NOMO-1 treated with dmso at 0.1 percent for 144 hours (cell line): ENCODE measurements around the gene YIF1B.
"Not testable (repeated sequence)": the region's sequence is repeated elsewhere in the genome, so short reads cannot be mapped to it uniquely, and the experiment has no call there.

ENCODE experiments used
- DNase-seq: peaks from one replicate; lab custom pipeline; 2025; ENCODE audit not compliant: unreplicated experiment; lab: John Stamatoyannopoulos, UW

The YIF1B gene

DNA sequence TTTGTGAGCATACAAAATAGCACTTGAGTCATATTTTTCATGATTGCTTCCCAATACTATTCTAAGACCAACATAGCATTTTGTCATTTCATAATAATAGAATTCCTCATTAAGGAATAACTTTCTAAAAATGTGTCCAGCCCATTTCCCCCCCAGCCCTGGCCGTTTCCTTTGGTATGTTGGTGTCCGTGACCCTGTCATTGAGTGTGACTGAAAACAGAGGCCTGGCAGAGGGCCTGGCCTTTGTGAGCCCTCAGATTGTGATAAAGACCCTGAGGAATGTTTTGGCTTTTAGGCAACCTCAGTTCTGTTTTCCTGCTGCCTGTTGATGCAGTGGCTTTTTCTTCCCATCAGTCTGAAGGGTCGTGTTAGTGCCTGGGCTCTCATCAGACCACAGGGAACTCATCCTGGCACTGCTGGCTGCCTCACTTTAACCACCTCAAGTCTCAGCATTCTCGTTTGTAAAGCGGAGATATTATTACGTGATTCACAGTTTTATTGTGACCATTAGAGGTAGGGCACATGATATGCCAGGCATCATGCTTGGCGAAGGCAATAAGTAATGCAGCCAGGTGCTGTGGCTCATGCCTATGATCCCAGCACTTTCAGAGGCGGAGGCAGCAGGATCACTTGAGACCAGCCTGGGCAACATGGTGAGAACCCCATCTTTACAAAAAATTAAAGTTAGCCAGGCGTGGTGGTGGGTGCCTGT, 37.6 kb downstream of the YIF1B start:
- no peak for DNase-seq

DNA sequence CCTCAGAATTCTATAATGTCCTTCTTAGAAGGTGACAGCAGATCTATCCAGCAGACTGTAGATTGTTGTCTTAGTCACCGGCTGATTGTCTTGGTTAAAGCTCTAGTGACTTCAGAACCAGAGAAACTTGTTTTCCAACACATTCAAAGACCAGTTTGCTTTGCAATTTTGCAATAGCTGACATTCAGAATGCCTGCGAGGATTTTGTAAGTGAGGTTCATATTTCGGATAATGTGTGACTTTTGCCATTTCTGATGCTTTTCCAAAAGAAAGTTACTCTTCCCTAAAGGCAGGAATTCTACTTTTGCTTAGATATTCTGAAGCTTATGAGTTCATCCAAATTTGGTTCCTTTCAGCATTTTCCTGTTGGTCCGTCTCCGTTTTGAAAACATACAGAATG, 38.2 kb downstream of the YIF1B start:
- no peak for DNase-seq

- DNase-seq, result no peak
Observed at GRCh38 chr19:38276942-38277517, 38.7 kb downstream of the YIF1B start.

DNA sequence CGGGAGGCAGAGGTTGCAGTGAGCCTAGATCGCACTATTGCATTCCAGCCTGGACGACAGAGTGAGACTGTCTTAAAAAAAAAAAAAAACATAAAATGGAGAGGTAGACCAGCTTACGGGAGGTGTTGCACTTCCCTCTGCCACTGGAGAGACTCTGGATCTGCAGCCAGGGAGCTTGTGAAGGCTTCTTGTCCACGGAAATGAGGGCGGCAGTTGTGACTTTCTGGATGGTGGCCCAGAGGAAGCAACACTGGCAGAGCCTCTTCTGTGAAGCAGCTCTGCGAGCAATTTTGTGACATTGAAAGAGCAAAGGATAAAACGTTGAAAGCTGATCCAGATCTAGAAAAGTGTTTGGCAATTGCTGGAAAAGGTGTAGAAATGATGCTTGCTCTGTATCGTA, 41.0 kb downstream of the YIF1B start:
- no peak for DNase-seq

DNA sequence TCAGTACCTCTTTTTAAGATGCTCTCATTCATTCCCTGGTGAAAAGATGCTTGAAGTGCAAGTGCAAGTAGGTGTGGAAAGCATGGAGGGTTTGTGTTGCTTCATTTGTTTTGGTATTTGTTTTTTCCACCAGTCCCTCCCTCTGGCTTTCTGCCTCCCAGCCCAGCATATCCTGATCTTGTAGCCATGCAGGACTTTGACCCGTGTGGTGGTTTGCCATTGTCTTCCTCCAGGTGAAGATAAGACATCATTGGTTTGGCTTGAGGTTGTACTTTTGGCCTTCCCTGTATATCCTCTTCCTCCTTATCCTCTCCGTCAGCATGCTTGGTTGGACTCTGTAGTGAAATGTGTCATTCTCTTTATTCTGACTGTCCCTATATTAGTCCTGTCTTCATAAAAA, 42.2 kb downstream of the YIF1B start:
- no peak for DNase-seq

DNA sequence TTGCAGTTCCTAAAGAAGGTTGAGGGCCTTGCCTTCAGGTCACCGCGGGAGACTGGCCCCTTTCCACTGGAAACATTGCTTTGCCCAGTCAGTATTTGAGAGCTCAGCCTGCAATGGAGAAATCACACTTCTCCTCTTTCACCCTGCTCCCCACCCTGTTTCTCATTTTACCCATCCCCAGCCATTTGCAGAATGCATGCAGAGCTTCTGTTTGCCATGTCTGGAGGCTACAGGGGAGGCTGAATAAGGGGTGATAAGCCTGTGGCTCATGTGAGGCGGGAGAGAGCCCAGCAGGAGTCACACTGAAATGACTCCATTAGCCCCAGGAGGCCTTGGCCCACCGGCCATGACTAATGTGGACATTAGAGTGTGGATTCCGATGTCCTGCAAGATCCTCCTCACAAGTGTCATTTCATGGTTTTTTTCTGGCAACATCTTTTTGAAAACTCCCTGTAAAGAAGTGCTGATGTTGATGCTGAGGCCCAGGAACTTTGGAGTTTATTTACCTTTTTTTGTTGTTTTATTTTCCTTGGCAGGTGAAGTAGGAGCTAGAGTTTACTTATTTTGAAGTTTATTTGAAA, 45.1 kb downstream of the YIF1B start:
- no peak for DNase-seq

- no peak for DNase-seq
Observed at GRCh38 chr19:38268539-38268938, 47.2 kb downstream of the YIF1B start.

- DNase-seq, result no peak
Observed at GRCh38 chr19:38267761-38268483, 47.8 kb downstream of the YIF1B start.

GRCh38 chr19:38266981-38267597, 48.7 kb downstream of the YIF1B start:
- no peak for DNase-seq

GRCh38 chr19:38265921-38266429, 49.8 kb downstream of the YIF1B start:
- DNase-seq, result no peak

DNA sequence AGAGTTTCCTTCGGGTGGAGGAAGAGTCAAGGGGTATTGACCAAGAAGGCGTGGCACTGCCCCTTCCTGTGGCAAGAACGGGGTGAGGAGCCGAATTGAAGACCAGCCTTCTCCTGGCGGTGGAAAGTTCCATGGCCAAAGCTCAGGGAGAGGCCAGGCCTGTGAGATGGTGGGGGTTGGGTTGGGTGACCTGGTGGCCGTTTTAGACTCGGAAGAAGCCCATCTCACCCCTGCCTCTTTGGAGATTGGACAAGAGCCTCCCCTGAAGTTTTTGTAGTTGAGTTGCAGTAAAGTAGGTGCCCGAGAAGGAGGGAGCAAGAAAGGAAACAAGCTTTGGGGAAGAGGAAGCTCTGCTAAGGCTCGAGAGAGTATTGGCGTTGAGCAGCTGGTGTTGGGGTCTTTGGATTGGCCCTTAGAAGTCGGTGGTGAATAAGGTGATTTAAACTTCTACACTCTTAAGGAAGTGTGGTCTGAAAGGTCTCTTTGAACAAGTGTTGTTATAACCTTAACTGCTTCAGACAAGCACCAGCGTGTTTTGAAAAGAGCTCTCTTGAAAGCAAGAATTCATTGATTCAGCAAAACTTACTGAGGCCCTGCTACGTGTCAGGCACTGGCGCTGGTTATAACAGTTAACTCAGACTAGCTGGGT, 50.4 kb downstream of the YIF1B start:
- peak; percentile 76 for DNase-seq

GRCh38 chr19:38264486-38265212, 51.1 kb downstream of the YIF1B start, which contains the start of gene SPINT2:
Gene SPINT2, plus strand, starts transcription at chr19:38264573. Its CDS starts 320 bp downstream, at chr19:38264893.
- peak; percentile 35 for DNase-seq

- DNase-seq, result peak; percentile 76
Observed at GRCh38 chr19:38263689-38264485, 51.9 kb downstream of the YIF1B start.

DNA sequence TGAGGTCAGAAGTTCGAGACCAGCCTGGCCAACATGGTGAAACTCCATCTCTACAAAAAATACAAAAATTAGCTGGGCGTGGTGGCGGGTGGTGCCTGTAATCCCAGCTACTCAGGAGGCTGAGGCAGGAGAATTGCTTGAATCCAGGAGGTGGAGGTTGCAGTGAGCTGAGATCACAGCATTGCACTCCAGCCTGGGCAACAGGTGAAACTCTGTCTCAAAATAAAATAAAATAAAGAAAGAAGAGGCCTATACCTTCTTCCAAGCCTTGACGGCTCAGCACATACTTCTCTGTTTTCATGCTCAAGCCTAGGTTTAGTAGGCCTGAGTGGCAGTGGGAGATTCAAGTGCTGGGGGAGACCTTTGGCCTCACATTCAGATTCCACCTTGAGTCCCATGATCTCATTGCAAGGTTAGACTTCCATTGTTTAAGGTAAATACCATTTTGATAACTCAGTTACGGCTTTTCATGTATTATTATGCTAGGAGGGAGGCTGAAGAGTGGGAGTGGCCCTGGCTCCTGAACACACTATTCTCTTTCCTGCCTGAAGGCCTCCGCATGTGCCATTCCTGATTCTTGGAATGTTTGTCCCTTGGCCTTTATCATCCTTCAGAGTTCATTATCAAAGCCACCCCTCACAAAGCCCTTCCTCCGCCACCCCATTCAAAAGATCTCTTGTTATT, 53.0 kb downstream of the YIF1B start:
- DNase-seq, result no peak

- not testable (repeated sequence) for DNase-seq
Observed at GRCh38 chr19:38261942-38262341, 53.8 kb downstream of the YIF1B start.

DNA sequence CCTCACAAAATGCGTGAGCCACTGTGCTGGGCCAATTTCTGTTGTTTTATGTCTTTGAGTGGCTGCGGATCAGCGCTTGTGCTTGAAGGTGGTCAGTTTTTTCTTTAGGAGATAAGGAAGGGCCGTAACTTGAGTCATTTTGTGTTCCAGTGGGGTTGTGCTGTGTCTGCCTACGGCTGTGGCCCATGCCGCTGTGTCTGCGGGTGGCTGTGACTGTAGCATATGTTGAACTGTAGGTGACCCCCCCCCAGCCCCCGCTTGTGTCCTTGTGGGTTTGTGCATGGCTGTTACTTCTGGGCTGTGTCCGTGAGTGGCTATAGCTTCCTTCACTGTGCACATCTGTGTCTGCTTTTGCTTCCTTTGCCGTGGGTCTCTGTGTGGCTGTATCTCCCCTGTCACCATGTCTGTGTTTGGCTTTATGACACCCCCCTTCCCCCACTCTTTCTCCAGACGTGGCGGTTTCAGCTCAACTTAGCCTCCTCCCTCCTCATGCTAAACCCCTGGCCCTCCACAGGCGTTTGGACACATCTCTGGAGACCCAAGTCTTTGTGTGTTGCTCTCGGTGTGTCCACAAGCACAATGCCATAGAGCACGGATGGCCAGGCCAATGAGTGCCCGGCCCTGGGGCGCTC, 60.2 kb downstream of the YIF1B start:
- no peak for DNase-seq

DNA sequence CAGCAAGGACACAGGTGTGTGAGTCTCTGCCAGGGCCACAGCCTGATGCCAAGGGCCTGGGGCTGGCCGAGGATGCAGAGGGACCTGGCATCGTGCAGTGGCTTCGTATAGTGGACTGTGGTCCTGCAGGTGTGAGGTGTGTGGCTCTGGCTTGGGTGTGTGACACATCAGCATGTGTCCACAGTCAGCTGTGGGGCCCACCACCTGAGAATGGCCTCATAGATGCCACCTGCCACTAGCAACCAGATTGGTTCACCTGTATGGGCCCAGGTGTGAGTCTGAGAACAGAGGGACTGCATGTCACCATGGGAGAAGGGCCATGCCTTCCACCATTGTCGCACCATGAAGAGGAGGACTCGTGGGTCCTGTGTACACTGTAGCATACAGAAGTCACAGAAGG, 62.0 kb downstream of the YIF1B start:
- no peak for DNase-seq
